GM20000 (cell line): ENCODE data around the gene ANO4.

Source experiments
- DNase-seq: peaks from one replicate; pipeline ENCODE4 v3.0.0; 2012; ENCODE audit warnings: low spot score
- CTCF ChIP-seq: IDR thresholded peaks from 2 replicates; pipeline ENCODE4 v1.5.1; 2012; ENCODE audit warnings: mild to moderate bottlenecking, control low read depth; ENCODE audit errors: extremely low read depth, missing control alignments

ANO4 gene

GRCh38 chr12:100857418-100857817, 62.8 kb downstream of the ANO4 start:
- no peak for TF ChIP-seq CTCF
- no peak for DNase-seq

- DNase-seq: no peak
- no peak for TF ChIP-seq CTCF
These were observed 63.4 kb downstream of the ANO4 start for GRCh38 chr12:100857971-100858370.

DNA sequence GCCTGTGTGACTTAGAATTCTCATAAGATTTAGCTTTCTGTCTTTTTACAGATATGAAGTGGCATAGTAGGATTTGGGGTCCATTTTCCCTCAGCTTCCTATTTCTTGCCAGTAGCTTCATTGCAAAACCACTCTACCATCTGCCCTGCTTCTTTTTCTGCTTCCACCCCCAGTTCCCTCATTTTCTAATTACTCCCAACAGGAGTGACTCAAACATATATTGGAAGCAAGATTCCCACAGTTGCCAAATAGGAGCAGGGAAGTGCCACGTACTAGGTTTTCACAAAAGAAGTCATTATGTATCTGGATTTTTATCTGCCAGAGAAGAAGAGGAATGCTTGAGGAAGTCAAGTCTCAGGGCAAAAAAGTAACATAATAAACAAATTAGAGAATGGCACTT, 64.1 kb downstream of the ANO4 start:
- TF ChIP-seq CTCF: no peak
- DNase-seq: no peak

GRCh38 chr12:100859063-100859627, 64.6 kb downstream of the ANO4 start:
- DNase-seq: no peak
- no peak for TF ChIP-seq CTCF

DNA sequence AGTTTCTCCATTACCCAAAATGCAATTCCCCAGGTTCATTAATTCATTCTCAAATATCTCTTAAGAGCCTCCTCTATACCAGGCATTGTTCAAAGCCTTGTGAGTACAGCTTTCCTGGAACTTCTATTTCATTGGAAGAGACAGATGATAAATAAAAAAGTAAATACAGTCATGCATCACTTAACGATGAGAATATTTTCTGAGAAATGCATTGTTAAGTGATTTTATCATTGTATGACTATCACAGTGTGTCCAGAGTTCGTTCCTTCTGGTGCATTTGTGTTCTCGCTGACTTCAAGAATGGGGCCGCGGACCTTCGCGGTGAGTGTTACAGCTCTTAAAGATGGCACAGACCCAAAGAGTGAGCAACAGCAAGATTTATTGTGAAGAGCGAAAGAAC, 66.0 kb downstream of the ANO4 start:
- no peak for DNase-seq
- no peak for TF ChIP-seq CTCF

- no peak for DNase-seq
- no peak for TF ChIP-seq CTCF
These were observed 68.1 kb downstream of the ANO4 start for GRCh38 chr12:100862676-100863075.

- no peak for DNase-seq
- no peak for TF ChIP-seq CTCF
These were observed 69.8 kb downstream of the ANO4 start for GRCh38 chr12:100864366-100864765.
